T-helper 22 cell (primary cell): ENCODE measurements around the gene ATG7.
"Not testable (repeated sequence)": the region's sequence is repeated elsewhere in the genome, so short reads cannot be mapped to it uniquely, and the experiment has no call there.

Source experiments
- DNase-seq: peaks from one replicate; pipeline ENCODE4 v3.0.0-alpha.2; 2020; ENCODE audit warnings: low read depth

The ATG7 gene

GRCh38 chr3:11434563-11435096 is 162.4 kb downstream of the ATG7 start:
- DNase-seq = no peak

DNA sequence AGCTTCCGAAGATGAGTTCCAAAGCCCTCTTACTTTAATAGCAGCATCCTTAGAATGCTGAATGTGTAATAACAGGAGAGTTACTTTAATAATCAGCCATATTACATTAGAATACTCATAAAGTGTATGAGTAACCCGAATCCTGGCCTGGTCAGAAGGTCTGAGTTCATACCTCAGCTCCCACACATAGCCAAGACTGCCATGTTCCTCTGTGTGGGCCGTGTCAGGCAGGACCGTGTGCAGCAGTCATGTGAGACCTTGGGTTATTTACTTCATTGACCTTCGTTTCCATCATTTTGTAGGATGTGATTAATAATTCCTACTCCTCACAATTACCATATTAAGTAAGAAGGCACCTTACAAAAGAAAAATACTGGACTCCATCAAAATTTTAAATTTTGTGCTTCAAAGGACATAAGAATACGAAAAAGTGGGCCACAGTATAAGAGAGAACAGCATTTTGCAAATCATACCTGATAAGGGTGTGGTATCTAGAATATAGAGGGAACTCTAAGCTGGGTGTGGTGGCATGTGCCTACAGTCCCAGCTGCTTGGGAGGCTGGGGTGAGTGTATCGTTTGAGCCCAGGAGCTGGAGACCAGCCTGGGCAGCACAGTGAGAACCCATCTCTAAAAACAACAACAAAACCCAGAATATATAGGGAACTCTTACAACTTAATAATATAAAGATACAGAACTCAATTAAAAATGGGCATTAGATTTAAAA is 163.4 kb downstream of the ATG7 start:
- DNase-seq = no peak

DNA sequence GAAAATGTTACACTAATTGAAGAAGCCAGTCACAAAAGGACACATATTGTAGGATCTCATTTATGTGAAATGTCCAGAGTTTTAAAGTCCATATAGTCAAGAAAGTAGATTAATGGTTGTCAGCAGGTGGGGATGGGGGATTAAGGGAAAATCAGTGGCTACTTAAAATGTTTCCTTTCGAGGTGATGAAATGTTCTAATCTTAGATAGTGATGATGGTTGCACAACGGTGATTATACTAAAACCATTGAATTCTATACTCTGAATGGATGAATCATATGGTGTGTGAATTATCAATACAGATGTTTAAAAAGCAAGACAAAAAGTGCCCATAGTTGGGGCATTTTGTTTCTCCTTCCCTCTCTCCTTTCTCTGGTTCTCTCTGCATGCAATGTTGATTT is 164.6 kb downstream of the ATG7 start:
- no peak for DNase-seq

DNA sequence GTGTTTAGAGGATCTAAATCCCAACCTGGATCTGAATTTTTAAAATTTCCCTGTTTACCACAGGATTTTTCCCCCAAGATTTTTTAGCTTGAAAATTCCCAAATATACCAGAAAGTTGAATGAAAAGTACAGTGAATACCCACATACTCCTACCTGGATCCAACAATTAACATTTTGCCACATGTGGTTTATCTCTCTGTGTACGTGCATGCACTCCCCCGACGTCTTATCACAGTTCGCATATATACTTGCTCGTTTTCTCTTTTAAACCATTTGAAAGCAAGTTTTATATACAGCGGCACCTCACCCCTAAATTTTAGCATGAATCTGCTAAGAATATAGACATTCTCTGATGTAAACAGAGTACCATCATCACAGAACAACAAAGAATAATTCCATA is 165.3 kb downstream of the ATG7 start:
- no peak for DNase-seq

DNA sequence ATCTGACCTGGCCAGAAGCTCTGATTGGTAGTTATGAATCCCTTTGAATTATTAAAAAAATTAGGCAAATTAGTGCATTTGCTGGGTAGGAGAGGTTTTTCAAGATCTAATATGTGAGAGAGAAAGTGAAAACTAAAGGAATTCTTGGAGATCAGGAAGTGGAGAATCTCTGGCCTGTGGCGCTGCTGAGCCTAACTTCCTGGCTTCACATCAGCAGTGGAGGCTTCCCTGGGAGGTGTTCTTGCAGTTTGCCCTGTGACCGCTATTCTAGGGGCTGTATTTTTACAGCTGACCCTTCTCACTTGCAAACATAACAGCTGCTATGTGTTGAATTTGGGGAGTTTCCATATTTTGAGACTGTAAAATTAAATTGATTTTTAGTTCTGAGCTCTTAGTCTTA is 166.4 kb downstream of the ATG7 start:
- no peak for DNase-seq

DNA sequence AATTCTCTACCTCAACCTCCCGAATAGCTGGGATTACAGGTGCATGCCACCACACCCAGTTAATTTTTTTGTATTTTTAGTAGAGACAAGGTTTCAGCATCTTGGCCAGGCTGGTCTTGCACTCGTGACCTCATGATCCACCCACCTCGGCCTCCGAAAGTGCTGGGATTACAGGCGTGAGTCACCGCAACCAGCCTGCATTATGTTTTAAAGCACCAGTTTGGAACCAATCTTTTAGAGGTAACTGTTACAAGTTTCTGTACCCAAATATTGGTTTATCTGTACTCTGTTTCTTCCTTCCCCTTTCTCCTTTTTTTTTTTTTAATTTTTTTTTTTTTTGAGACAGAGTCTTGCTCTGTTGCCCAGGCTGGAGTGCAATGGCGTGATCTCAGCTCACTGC is 169.1 kb downstream of the ATG7 start:
- not testable (repeated sequence) for DNase-seq

GRCh38 chr3:11444404-11444803 is 172.2 kb downstream of the ATG7 start:
- no peak for DNase-seq

GRCh38 chr3:11445193-11445592 is 173.0 kb downstream of the ATG7 start:
- DNase-seq = not testable (repeated sequence)

- no peak for DNase-seq
Measured at GRCh38 chr3:11445883-11446282, 173.7 kb downstream of the ATG7 start.

GRCh38 chr3:11447584-11448200 is 175.5 kb downstream of the ATG7 start:
- no peak for DNase-seq

DNA sequence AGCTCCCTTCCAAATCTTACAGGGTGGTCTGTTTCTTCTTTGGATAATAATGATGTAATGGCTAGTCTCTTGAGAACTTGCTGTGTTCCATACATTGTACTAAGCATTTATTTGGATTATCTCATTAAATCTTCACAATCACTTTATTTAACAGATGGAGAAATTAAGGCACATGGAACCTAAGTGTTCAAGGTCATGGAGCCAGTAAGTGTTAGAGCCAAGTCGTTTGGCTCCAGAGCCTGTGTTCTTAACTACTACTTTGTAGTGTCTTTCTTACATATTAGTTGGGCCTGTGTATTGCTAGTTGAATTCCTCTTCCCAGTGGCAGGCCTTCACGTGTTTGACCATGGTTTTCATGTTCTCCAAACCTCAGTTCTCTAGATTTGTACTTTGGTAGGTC is 177.8 kb downstream of the ATG7 start:
- no peak for DNase-seq

DNA sequence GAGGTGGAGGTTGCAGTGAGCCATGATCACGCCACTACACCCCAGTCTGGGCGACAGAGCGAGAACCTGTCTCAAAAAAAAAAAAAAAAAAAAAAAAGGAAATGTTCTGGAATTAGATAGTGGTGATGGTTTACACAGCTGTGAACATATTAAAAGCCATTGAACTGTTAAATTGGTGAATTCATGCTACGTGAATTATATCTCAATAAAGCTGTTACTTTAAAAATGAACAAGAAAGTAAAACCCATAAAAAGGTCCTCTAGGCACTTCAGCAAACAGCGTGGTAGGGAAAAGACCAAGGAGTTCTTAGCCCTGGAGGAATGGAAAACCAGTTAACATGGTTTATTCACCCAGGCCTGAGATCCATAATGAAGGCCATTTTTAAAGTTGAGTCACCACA is 180.1 kb downstream of the ATG7 start:
- DNase-seq = no peak

GRCh38 chr3:11452885-11453847 is 181.0 kb downstream of the ATG7 start:
- DNase-seq = no peak

DNA sequence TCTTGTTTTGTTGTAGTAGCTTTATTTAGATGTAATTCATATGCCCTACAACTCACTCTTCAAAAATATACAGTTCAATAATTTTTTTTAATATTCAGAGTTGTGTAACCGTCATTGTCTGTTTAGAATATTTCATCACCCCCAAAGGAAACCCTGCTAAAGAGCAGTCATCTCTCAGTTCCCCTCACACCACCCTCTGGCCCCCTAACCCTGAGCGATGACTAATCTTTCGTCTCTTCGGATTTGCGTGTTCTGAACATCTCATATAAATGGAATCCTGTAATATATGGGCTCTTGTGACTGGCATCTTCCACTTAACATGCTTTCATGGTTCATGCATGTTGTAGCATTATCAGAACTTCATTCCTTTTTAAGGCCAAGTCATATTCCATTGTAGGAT is 183.8 kb downstream of the ATG7 start:
- no peak for DNase-seq

GRCh38 chr3:11457135-11457534 is 184.9 kb downstream of the ATG7 start:
- no peak for DNase-seq

DNA sequence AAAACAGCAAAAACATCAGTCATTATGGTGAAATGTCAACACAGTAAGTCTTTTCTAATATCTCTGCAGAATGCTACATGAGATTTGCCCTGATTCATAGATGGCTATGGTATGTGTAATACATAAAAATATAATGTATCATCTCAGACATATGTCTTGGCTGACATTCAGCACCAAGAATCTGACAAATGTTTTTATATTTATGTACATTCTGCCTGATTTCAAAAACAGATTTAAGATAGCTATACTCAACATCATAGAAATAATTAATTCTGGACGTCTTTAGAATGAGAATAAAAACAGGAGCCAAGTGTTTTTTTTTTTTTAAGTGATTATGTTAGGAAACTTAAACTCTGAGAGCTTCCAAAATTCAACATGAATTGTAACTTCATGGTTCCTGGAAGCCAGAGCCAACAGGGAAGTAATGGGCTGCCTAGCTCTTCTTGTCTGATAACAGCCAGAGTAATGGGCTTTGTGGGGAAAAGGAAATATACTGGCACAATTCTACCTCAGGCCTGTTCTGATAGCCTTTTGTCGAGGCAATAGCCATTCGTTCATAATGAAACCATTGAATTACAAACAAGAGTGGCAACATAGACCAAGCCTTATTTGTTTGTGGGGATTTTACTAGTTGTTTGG is 187.1 kb downstream of the ATG7 start:
- DNase-seq = no peak

GRCh38 chr3:11461226-11461625 is 189.0 kb downstream of the ATG7 start:
- DNase-seq = no peak

- not testable (repeated sequence) for DNase-seq
Measured at GRCh38 chr3:11462673-11463072, 190.5 kb downstream of the ATG7 start.

GRCh38 chr3:11463591-11463990 is 191.4 kb downstream of the ATG7 start:
- no peak for DNase-seq

DNA sequence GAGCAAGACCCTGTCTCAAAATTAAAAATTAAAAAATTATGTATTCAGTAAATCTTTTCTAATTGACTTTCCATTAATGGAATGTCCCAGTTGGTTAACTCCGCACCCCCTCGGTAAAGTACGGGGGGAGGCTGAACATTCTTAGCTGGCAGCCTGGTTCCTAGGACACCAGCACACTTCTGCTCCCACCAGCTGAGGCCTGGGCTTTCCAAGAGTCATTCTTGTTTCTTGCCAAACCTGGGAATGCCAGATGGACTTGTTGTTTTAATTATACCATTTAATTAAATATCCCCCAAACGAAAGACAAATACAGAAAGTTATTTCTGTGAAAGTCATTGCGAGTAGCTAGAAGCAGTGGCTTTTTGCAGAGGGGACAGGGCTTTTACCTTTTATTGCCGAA is 192.2 kb downstream of the ATG7 start:
- no peak for DNase-seq

- DNase-seq = no peak
Measured at GRCh38 chr3:11465744-11466616, 193.8 kb downstream of the ATG7 start.
